ENCODE measurements around the gene HHIPL1. TPM values are rescaled to one million over a fixed set of nuclear protein-coding genes. Genes with fewer than 3 reads are reported as not detected.

The HHIPL1 gene
- total RNA-seq, 1 donor from 2014 or later: 1.6 TPM

- intact Hi-C loops (cut with DNase I): no loop called here
- DNase-seq (no peak), ATAC-seq (ENCODE audit: poor library complexity) (no peak)
Observed at GRCh38 chr14:99696929-99697328, 52.0 kb downstream of the HHIPL1 start.

GRCh38 chr14:99698236-99698635, 53.3 kb downstream of the HHIPL1 start:
- ATAC-seq (ENCODE audit: poor library complexity) (no peak), DNase-seq (no peak)
- intact Hi-C loops (cut with DNase I): no loop called here

GRCh38 chr14:99698642-99699041, 53.7 kb downstream of the HHIPL1 start:
- intact Hi-C loops (cut with DNase I): no loop called here
- no peak for ATAC-seq (ENCODE audit: poor library complexity)
- no peak for DNase-seq

- no peak for ATAC-seq (ENCODE audit: poor library complexity)
- DNase-seq: no peak
- intact Hi-C loops (cut with DNase I): no loop called here
Observed at GRCh38 chr14:99699085-99699760, 54.3 kb downstream of the HHIPL1 start.

GRCh38 chr14:99699861-99700260, 54.9 kb downstream of the HHIPL1 start:
- ATAC-seq (ENCODE audit: poor library complexity): no peak
- DNase-seq: no peak

GRCh38 chr14:99700379-99700778, 55.5 kb downstream of the HHIPL1 start:
- DNase-seq (no peak), ATAC-seq (ENCODE audit: poor library complexity) (no peak)
- intact Hi-C loops (cut with DNase I): no loop called here

More at GRCh38 chr14:99699861-99700260, 54.9 kb downstream of the HHIPL1 start:
- intact Hi-C loops (cut with DNase I): no loop called here

GRCh38 chr14:99701260-99701659, 56.3 kb downstream of the HHIPL1 start:
- ATAC-seq (ENCODE audit: poor library complexity) (no peak), DNase-seq (no peak)
- intact Hi-C loops (cut with DNase I): no loop called here

GRCh38 chr14:99702115-99702514, 57.2 kb downstream of the HHIPL1 start:
- no peak for ATAC-seq (ENCODE audit: poor library complexity)
- intact Hi-C loops (cut with DNase I): no loop called here
- no peak for DNase-seq

GRCh38 chr14:99703381-99703780, 58.5 kb downstream of the HHIPL1 start:
- ATAC-seq (ENCODE audit: poor library complexity): no peak
- DNase-seq: no peak
- intact Hi-C loops (cut with DNase I): no loop called here

GRCh38 chr14:99704037-99704436, 59.1 kb downstream of the HHIPL1 start:
- DNase-seq: no peak
- no peak for ATAC-seq (ENCODE audit: poor library complexity)
- intact Hi-C loops (cut with DNase I): no loop called here

GRCh38 chr14:99706107-99706900, 61.4 kb downstream of the HHIPL1 start:
- no peak for ATAC-seq (ENCODE audit: poor library complexity)
- intact Hi-C loops (cut with DNase I): no loop called here

GRCh38 chr14:99707420-99707819, 62.5 kb downstream of the HHIPL1 start:
- no peak for ATAC-seq (ENCODE audit: poor library complexity)
- intact Hi-C loops (cut with DNase I): no loop called here
- no peak for DNase-seq

More at GRCh38 chr14:99706107-99706900, 61.4 kb downstream of the HHIPL1 start:
- DNase-seq: no peak

- intact Hi-C loops (cut with DNase I): no loop called here
- DNase-seq: no peak
- ATAC-seq (ENCODE audit: poor library complexity): no peak
Observed at GRCh38 chr14:99707921-99708320, 63.0 kb downstream of the HHIPL1 start.

GRCh38 chr14:99708449-99708848, 63.5 kb downstream of the HHIPL1 start:
- intact Hi-C loops (cut with DNase I): no loop called here
- DNase-seq (no peak), ATAC-seq (ENCODE audit: poor library complexity) (no peak)

GRCh38 chr14:99713972-99714371, 69.0 kb downstream of the HHIPL1 start:
- intact Hi-C loops (cut with DNase I): no loop called here
- ATAC-seq (ENCODE audit: poor library complexity): no peak

GRCh38 chr14:99715266-99716000, 70.5 kb downstream of the HHIPL1 start:
- intact Hi-C loops (cut with DNase I): no loop called here
- ATAC-seq (ENCODE audit: poor library complexity) (no peak), DNase-seq (no peak)

More at GRCh38 chr14:99713972-99714371, 69.0 kb downstream of the HHIPL1 start:
- DNase-seq: no peak

- DNase-seq (no peak), ATAC-seq (ENCODE audit: poor library complexity) (no peak)
- intact Hi-C loops (cut with DNase I): no loop called here
Observed at GRCh38 chr14:99716091-99716849, 71.3 kb downstream of the HHIPL1 start.

GRCh38 chr14:99716850-99717681, 72.1 kb downstream of the HHIPL1 start:
- no peak for ATAC-seq (ENCODE audit: poor library complexity)
- intact Hi-C loops (cut with DNase I): no loop called here
- no peak for DNase-seq

All from Right ventricle myocardium superior (tissue), 1 donor.